SK-N-SH treated with all-trans-retinoic acid at 6 μM for 48 hours (cell line): Measurements from ENCODE around the gene PIGU.

Source experiments
- CSDC2 ChIP-seq: fragments of 250-450 bp; sonication (Bioruptor Pico); IDR thresholded peaks from 2 replicates; pipeline ENCODE4 v1.5.0; 2020; ENCODE audit warnings: mild to moderate bottlenecking, moderate library complexity
- GLIS3 ChIP-seq: fragments of 250-450 bp; sonication (Bioruptor Pico); IDR thresholded peaks from 2 replicates; pipeline ENCODE4 v1.5.0; 2020; ENCODE audit warnings: mild to moderate bottlenecking, moderate library complexity
- OSR1 ChIP-seq: fragments of 250-450 bp; sonication (Bioruptor Pico); IDR thresholded peaks from 2 replicates; pipeline ENCODE4 v1.8.0; 2022; ENCODE audit warnings: moderate library complexity, mild to moderate bottlenecking, inconsistent platforms
- RARB ChIP-seq: fragments of 250-450 bp; sonication (Bioruptor Pico); IDR thresholded peaks from 2 replicates; pipeline ENCODE4 v1.8.0; 2021; ENCODE audit warnings: mild to moderate bottlenecking, moderate library complexity
- SNAI2 ChIP-seq: fragments of 250-450 bp; sonication (Bioruptor Pico); IDR thresholded peaks from 2 replicates; pipeline ENCODE4 v1.5.0; 2020; ENCODE audit warnings: mild to moderate bottlenecking, moderate library complexity
- TOX ChIP-seq: fragments of 250-450 bp; sonication (Bioruptor Pico); IDR thresholded peaks from 2 replicates; pipeline ENCODE4 v1.8.0; 2021; ENCODE audit warnings: mild to moderate bottlenecking, moderate library complexity, borderline replicate concordance
- ZFP3 ChIP-seq: fragments of 250-450 bp; sonication (Bioruptor Pico); IDR thresholded peaks from 2 replicates; pipeline ENCODE4 v1.5.0; 2020; ENCODE audit warnings: mild to moderate bottlenecking, moderate library complexity
- ZFP30 ChIP-seq: fragments of 450-650 bp; formaldehyde crosslinking; IDR thresholded peaks from 2 replicates; pipeline ENCODE4 v1.5.0; 2022; ENCODE audit warnings: mild to moderate bottlenecking, moderate library complexity
- ZNF565 ChIP-seq: fragments of 450-650 bp; formaldehyde crosslinking; conservative IDR thresholded peaks from 2 replicates; pipeline ENCODE4 v1.5.0; 2020; ENCODE audit warnings: low read depth, mild to moderate bottlenecking, moderate library complexity
- ZNF70 ChIP-seq: fragments of 450-650 bp; formaldehyde crosslinking; IDR thresholded peaks from 2 replicates; pipeline ENCODE4 v1.5.0; 2020; ENCODE audit warnings: mild to moderate bottlenecking, moderate library complexity
- TF ChIP-seq, protein P1 (sequence below): fragments of 250-450 bp; sonication (Bioruptor Pico); IDR thresholded peaks from 2 replicates; pipeline ENCODE4 v1.5.1; 2020; ENCODE audit warnings: low read depth, mild to moderate bottlenecking, moderate library complexity
- TF ChIP-seq, protein P2 (sequence below): fragments of 250-450 bp; sonication (Bioruptor Pico); IDR thresholded peaks from 2 replicates; pipeline ENCODE4 v1.5.1; 2021; ENCODE audit warnings: mild to moderate bottlenecking, moderate library complexity
- TF ChIP-seq, protein P3 (sequence below): fragments of 250-450 bp; sonication (Bioruptor Pico); IDR thresholded peaks from 2 replicates; pipeline ENCODE4 v1.8.0; 2020; ENCODE audit warnings: mild to moderate bottlenecking, moderate library complexity, borderline replicate concordance
- TF ChIP-seq, protein P4 (sequence below): fragments of 250-450 bp; sonication (Bioruptor Pico); IDR thresholded peaks from 2 replicates; pipeline ENCODE4 v1.5.0; 2020; ENCODE audit warnings: mild to moderate bottlenecking, moderate library complexity

DNA sequence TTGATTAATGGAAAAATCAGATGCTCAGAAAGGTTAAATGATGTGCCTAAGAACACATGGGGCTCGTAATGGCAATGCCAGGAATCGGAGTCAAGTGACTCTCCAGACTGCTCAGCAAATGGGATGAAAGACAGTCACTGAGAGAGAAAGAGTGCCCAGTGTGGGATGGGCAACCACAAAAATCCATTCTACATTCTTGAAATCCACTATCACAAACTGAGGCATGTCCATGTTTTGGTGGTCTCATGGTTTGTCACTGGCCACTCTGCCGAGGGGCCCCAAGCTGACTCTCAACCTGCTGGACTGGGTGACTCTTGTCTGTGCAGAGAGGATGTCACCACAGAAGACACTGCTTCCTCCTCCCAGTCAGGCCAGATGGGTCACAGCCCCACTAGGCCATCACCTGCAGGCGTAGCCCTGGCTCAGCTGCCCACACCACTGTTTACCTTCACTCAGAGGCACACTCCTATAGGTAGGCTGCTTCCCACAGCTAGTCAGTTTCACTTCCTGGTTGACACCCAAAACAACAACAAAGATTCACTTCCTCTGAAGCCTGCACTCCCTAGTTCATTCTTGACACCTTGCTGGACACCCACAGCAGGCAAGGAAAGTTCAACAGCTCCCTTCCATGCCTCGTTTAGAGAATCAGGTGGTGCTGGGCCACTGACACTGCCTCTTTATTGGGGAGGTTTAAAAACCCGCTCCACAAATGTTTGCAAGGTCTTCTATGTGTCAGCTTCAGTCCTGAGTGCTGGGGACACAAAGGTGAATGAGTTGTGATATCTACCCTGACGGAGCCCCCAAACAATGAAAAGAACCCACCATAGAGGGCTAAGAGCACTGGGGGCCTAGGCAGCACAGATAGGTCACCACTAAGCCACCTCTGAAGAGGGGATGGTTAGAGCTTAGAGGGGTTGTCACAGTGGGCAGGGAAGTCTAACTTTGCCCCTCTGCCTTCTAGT, 96.6 kb downstream of the PIGU start:
- TF ChIP-seq, protein P1, sequence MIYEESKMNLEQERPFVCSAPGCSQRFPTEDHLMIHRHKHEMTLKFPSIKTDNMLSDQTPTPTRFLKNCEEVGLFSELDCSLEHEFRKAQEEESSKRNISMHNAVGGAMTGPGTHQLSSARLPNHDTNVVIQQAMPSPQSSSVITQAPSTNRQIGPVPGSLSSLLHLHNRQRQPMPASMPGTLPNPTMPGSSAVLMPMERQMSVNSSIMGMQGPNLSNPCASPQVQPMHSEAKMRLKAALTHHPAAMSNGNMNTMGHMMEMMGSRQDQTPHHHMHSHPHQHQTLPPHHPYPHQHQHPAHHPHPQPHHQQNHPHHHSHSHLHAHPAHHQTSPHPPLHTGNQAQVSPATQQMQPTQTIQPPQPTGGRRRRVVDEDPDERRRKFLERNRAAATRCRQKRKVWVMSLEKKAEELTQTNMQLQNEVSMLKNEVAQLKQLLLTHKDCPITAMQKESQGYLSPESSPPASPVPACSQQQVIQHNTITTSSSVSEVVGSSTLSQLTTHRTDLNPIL (CRISPR knock-in tag): no peak
- no peak for TF ChIP-seq RARB (CRISPR knock-in tag)
- no peak for TF ChIP-seq CSDC2 (CRISPR knock-in tag)
- TF ChIP-seq, protein P2, sequence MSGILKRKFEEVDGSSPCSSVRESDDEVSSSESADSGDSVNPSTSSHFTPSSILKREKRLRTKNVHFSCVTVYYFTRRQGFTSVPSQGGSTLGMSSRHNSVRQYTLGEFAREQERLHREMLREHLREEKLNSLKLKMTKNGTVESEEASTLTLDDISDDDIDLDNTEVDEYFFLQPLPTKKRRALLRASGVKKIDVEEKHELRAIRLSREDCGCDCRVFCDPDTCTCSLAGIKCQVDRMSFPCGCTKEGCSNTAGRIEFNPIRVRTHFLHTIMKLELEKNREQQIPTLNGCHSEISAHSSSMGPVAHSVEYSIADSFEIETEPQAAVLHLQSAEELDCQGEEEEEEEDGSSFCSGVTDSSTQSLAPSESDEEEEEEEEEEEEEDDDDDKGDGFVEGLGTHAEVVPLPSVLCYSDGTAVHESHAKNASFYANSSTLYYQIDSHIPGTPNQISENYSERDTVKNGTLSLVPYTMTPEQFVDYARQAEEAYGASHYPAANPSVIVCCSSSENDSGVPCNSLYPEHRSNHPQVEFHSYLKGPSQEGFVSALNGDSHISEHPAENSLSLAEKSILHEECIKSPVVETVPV (CRISPR knock-in tag): no peak
- TF ChIP-seq, protein P3, sequence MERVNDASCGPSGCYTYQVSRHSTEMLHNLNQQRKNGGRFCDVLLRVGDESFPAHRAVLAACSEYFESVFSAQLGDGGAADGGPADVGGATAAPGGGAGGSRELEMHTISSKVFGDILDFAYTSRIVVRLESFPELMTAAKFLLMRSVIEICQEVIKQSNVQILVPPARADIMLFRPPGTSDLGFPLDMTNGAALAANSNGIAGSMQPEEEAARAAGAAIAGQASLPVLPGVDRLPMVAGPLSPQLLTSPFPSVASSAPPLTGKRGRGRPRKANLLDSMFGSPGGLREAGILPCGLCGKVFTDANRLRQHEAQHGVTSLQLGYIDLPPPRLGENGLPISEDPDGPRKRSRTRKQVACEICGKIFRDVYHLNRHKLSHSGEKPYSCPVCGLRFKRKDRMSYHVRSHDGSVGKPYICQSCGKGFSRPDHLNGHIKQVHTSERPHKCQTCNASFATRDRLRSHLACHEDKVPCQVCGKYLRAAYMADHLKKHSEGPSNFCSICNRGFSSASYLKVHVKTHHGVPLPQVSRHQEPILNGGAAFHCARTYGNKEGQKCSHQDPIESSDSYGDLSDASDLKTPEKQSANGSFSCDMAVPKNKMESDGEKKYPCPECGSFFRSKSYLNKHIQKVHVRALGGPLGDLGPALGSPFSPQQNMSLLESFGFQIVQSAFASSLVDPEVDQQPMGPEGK (CRISPR knock-in tag): no peak
- TF ChIP-seq TOX (CRISPR knock-in tag): no peak
- no peak for TF ChIP-seq OSR1 (CRISPR knock-in tag)
- no peak for TF ChIP-seq ZNF565 (CRISPR knock-in tag)
- TF ChIP-seq ZFP3 (CRISPR knock-in tag): no peak
- TF ChIP-seq GLIS3: no peak
- no peak for TF ChIP-seq SNAI2 (CRISPR knock-in tag)
- TF ChIP-seq, protein P4, sequence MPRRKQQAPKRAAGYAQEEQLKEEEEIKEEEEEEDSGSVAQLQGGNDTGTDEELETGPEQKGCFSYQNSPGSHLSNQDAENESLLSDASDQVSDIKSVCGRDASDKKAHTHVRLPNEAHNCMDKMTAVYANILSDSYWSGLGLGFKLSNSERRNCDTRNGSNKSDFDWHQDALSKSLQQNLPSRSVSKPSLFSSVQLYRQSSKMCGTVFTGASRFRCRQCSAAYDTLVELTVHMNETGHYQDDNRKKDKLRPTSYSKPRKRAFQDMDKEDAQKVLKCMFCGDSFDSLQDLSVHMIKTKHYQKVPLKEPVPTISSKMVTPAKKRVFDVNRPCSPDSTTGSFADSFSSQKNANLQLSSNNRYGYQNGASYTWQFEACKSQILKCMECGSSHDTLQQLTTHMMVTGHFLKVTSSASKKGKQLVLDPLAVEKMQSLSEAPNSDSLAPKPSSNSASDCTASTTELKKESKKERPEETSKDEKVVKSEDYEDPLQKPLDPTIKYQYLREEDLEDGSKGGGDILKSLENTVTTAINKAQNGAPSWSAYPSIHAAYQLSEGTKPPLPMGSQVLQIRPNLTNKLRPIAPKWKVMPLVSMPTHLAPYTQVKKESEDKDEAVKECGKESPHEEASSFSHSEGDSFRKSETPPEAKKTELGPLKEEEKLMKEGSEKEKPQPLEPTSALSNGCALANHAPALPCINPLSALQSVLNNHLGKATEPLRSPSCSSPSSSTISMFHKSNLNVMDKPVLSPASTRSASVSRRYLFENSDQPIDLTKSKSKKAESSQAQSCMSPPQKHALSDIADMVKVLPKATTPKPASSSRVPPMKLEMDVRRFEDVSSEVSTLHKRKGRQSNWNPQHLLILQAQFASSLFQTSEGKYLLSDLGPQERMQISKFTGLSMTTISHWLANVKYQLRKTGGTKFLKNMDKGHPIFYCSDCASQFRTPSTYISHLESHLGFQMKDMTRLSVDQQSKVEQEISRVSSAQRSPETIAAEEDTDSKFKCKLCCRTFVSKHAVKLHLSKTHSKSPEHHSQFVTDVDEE: no peak
- no peak for TF ChIP-seq ZNF70 (CRISPR knock-in tag)
- TF ChIP-seq ZFP30 (CRISPR knock-in tag): no peak
